HEK293T (cell line): ENCODE results near the gene SLC26A4.

Experiments
- CTCF ChIA-PET: fragments of 350-600 bp; formaldehyde crosslinking; extraction: SDS; loops from one replicate; lab custom pipeline; 2021; ENCODE audit warnings: antibody characterized with exemption, inconsistent platforms; lab: Yijun Ruan, JAX
- POLR2A ChIA-PET: fragments of 350-600 bp; formaldehyde crosslinking; extraction: SDS; loops from one replicate; lab custom pipeline; 2020; ENCODE audit warnings: antibody characterized with exemption, inconsistent platforms; lab: Yijun Ruan, JAX
- DNase-seq: peaks from one replicate; pipeline ENCODE4 v3.0.0; 2012; ENCODE audit warnings: mixed read lengths; ENCODE audit errors: extremely low spot score
- ARNT ChIP-seq: fragments of 450-650 bp; IDR thresholded peaks from 2 replicates; pipeline ENCODE4 v1.6.1; 2017; ENCODE audit warnings: mild to moderate bottlenecking
- BHLHE40 ChIP-seq: fragments of 450-650 bp; IDR thresholded peaks from 2 replicates; pipeline ENCODE4 v1.6.1; 2016; ENCODE audit warnings: mild to moderate bottlenecking, moderate library complexity, borderline replicate concordance
- CTBP1 ChIP-seq: fragments of 450-650 bp; IDR thresholded peaks from 2 replicates; pipeline ENCODE4 v1.6.1; 2016; ENCODE audit warnings: borderline replicate concordance
- ELF4 ChIP-seq: fragments of 450-650 bp; IDR thresholded peaks from 2 replicates; pipeline ENCODE4 v1.6.1; 2017; ENCODE audit warnings: antibody characterized with exemption
- FOXA1 ChIP-seq: fragments of 450-650 bp; IDR thresholded peaks from 2 replicates; pipeline ENCODE4 v1.6.1; 2016; ENCODE audit warnings: mild to moderate bottlenecking
- FOXK2 ChIP-seq: fragments of 450-650 bp; IDR thresholded peaks from 2 replicates; pipeline ENCODE4 v1.6.1; 2016; ENCODE audit warnings: mild to moderate bottlenecking
- FOXM1 ChIP-seq: fragments of 450-650 bp; IDR thresholded peaks from 2 replicates; pipeline ENCODE4 v1.6.1; 2017; ENCODE audit warnings: mild to moderate bottlenecking, borderline replicate concordance
- HDGF ChIP-seq: fragments of 450-650 bp; IDR thresholded peaks from 2 replicates; pipeline ENCODE4 v1.6.1; 2017; ENCODE audit warnings: antibody characterized with exemption, borderline replicate concordance
- L3MBTL2 ChIP-seq: fragments of 450-650 bp; conservative IDR thresholded peaks from 2 replicates; pipeline ENCODE4 v1.6.1; 2016; ENCODE audit warnings: mild to moderate bottlenecking
- LEF1 ChIP-seq: fragments of 450-650 bp; IDR thresholded peaks from 2 replicates; pipeline ENCODE4 v1.6.1; 2017; ENCODE audit warnings: mild to moderate bottlenecking, borderline replicate concordance
- NFRKB ChIP-seq: fragments of 450-650 bp; IDR thresholded peaks from 2 replicates; pipeline ENCODE4 v1.6.1; 2016; ENCODE audit warnings: mild to moderate bottlenecking, moderate library complexity
- SP1 ChIP-seq: fragments of 450-650 bp; IDR thresholded peaks from 2 replicates; pipeline ENCODE4 v1.6.1; 2017
- SUZ12 ChIP-seq: fragments of 450-650 bp; IDR thresholded peaks from 2 replicates; pipeline ENCODE4 v1.6.1; 2016; ENCODE audit warnings: mild to moderate bottlenecking
- TARDBP ChIP-seq: fragments of 450-650 bp; IDR thresholded peaks from 2 replicates; pipeline ENCODE4 v1.6.1; 2016
- ZNF384 ChIP-seq: fragments of 450-650 bp; IDR thresholded peaks from 2 replicates; pipeline ENCODE4 v1.6.1; 2016
- TF ChIP-seq, protein P1 (sequence below): fragments of 450-650 bp; IDR thresholded peaks from 2 replicates; pipeline ENCODE4 v1.6.1; 2016

The SLC26A4 gene

DNA sequence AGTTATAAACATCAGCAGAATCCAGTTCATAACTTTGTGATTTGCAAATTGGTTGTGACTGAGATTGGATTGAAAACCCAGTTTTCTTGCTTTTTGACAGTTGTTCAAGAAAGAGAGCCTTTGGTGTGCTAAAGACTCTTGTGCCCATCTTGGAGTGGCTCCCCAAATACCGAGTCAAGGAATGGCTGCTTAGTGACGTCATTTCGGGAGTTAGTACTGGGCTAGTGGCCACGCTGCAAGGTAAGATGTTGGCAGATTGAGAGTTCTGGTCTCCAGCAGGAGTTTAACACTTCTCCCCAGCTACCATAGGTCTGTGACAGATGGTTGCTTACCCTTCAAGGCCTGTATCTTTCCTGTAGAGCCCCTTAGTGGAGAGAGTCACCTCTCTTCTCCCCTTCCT is 2.6 kb downstream of the SLC26A4 start:
- no peak for TF ChIP-seq SP1
- TF ChIP-seq CTBP1, result no peak
- no peak for TF ChIP-seq L3MBTL2
- TF ChIP-seq FOXA1, result no peak
- TF ChIP-seq BHLHE40, result no peak
- no peak for TF ChIP-seq ZNF384
- TF ChIP-seq, protein P1, sequence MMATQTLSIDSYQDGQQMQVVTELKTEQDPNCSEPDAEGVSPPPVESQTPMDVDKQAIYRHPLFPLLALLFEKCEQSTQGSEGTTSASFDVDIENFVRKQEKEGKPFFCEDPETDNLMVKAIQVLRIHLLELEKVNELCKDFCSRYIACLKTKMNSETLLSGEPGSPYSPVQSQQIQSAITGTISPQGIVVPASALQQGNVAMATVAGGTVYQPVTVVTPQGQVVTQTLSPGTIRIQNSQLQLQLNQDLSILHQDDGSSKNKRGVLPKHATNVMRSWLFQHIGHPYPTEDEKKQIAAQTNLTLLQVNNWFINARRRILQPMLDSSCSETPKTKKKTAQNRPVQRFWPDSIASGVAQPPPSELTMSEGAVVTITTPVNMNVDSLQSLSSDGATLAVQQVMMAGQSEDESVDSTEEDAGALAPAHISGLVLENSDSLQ, result no peak
- ChIA-PET CTCF (no interaction called here), POLR2A (no interaction called here)
- no peak for DNase-seq

DNA sequence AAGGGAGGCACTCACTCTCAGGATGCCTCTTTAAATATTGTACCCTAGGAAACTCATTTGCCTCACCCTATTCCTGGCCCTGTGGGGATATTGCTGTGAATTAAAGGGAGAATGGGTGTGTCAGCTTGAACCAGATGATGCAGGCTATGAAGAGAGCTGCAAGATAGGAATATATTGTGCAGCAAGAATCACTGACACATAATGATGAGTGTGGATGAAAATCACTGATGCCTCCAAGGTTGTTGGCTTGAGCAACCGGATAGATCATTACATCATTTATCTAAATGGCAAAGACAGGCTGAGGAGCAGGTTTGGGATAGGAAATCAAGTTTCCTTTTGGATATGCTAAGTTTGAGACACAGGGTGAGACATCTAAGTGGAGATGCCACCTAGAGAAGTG is 6.2 kb downstream of the SLC26A4 start:
- TF ChIP-seq, protein P1, result no peak
- TF ChIP-seq SP1 (no peak), FOXM1 (no peak), FOXA1 (no peak), L3MBTL2 (no peak)
- POLR2A ChIA-PET, result no interaction called here
- no peak for DNase-seq
- CTCF ChIA-PET, result no interaction called here

- ChIA-PET CTCF (no interaction called here), POLR2A (no interaction called here)
- TF ChIP-seq NFRKB (no peak), CTBP1 (no peak)
- TF ChIP-seq, protein P1, result no peak
- DNase-seq, result no peak
Measured at GRCh38 chr7:107667341-107667740, 6.7 kb downstream of the SLC26A4 start.

- ChIA-PET CTCF (no interaction called here), POLR2A (no interaction called here)
- DNase-seq, result no peak
- no peak for TF ChIP-seq LEF1
- no peak for TF ChIP-seq FOXK2
- TF ChIP-seq ZNF384, result no peak
- TF ChIP-seq ELF4, result no peak
Measured at GRCh38 chr7:107668296-107668695, 7.7 kb downstream of the SLC26A4 start.

DNA sequence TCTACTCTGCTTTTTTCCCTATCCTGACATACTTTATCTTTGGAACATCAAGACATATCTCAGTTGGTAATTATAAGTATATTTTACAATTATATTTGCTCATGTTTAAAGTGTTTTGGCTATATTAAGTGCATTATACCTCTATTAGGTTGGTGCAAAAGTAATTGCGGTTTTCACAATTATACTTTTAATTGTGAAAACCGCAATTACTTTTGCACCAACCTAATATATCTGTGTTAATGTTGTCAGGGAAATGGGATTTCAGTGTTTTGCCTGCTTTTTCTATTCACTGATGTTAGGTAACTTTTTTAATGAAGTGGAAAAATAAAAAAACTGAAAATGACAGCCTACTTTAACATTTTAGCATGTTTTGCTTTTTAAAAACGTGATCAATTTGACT is 11.6 kb downstream of the SLC26A4 start:
- TF ChIP-seq BHLHE40 (no peak), ZNF384 (no peak), LEF1 (no peak), FOXA1 (no peak), TARDBP (no peak), NFRKB (no peak), FOXK2 (no peak), SUZ12 (no peak), SP1 (no peak), HDGF (no peak)
- TF ChIP-seq, protein P1, result no peak
- DNase-seq, result no peak
- ChIA-PET CTCF (no interaction called here), POLR2A (no interaction called here)

GRCh38 chr7:107676249-107676648 is 15.6 kb downstream of the SLC26A4 start:
- ChIA-PET CTCF (no interaction called here), POLR2A (no interaction called here)
- TF ChIP-seq ZNF384 (no peak), HDGF (no peak), ELF4 (no peak), LEF1 (no peak)
- no peak for DNase-seq

DNA sequence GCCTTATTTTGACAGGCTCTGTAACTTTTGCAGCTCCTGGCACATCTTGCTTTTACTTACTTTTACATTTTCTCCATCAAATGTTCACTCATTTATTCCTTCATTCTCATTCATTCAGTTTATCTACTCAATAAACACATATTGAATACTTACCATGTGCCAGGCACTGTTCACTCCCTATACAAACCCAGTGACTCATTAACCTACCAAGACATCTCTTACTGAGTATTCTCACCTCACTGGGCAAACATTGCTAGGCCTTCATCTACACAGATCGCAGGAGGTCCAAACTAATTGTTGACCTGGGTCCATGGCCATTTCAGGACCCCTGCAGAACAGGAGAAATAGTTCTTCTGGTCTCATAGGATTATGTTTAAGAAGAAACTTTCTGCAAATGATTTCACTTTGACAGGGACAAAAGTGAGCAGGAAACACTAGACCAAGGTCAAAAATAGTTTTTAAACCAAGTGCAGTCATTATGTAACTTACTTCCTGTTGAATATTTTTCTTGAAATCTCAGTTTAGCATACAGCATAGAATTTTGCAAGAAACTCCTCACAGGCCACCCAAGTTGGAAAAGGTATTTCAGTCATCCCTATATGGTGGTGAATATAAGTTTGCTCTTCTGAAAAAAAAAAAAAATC is 17.6 kb downstream of the SLC26A4 start:
- ChIA-PET CTCF (no interaction called here), POLR2A (no interaction called here)
- no peak for DNase-seq
- no peak for TF ChIP-seq ARNT

DNA sequence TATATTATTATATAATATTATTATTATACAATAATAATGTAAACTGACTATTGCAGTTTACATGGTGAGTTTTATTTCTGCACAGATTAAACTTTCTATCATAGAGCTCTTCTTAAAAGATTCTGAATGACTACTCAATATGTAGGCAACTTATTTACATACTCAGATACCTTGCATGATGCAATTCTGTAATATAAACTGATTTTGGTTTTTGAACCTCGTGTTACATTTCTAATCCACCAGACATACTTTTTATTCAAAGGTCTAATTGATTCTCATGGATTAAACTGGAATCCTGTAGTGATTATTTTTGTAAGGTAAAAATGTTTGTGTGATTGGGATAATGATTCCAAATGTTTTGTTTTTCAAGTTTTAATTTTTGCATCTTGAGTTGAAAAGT is 19.9 kb downstream of the SLC26A4 start:
- DNase-seq, result no peak
- TF ChIP-seq NFRKB (no peak), TARDBP (no peak), BHLHE40 (no peak), ARNT (no peak), FOXA1 (no peak), ZNF384 (no peak), FOXM1 (no peak), SP1 (no peak), FOXK2 (no peak), CTBP1 (no peak), SUZ12 (no peak), ELF4 (no peak), L3MBTL2 (no peak), HDGF (no peak), LEF1 (no peak)
- TF ChIP-seq, protein P1, result no peak
- POLR2A ChIA-PET, result no interaction called here
- CTCF ChIA-PET, result no interaction called here
